WTC11 (cell line): ENCODE data around the gene DCTD. TPM values are rescaled to one million over a fixed set of nuclear protein-coding genes. Genes with fewer than 3 reads are reported as not detected.
A peak's percentile ranks its signal among the peaks of the same experiment; 100 is the strongest.
"Not testable (repeated sequence)": the region's sequence is repeated elsewhere in the genome, so short reads cannot be mapped to it uniquely, and the experiment has no call there.

Source experiments
- ATAC-seq: fragments of 200-7000 bp; cut with Tn5 transposase; 2 replicates; pipeline ENCODE4 v1.10.0; 2021; ENCODE audit warnings: mild to moderate bottlenecking, moderate library complexity
- CTCF ChIA-PET: fragments of 300-600 bp; sonication (Branson Sonifier 250); formaldehyde crosslinking; loops from one replicate; lab custom pipeline; 2021; ENCODE audit warnings: antibody characterized with exemption; lab: Charles Lee
- POLR2A ChIA-PET: fragments of 350-600 bp; sonication (Branson Sonifier 250); formaldehyde crosslinking; loops from one replicate; lab custom pipeline; 2021; ENCODE audit warnings: antibody characterized with exemption; lab: Charles Lee
- DNase-seq: peaks from one replicate; pipeline ENCODE4 v3.0.0; 2021; ENCODE audit warnings: low spot score
- H3K27ac Mint-ChIP-seq: 2 replicates; pipeline ENCODE4 v1.8.0; 2021; ENCODE audit warnings: mixed read lengths
- H3K27me3 Mint-ChIP-seq: 2 replicates; pipeline ENCODE4 v1.8.0; 2021; ENCODE audit warnings: low read depth, mild to moderate bottlenecking, moderate library complexity, mixed read lengths
- H3K36me3 Mint-ChIP-seq: 2 replicates; pipeline ENCODE4 v1.8.0; 2021; ENCODE audit warnings: mixed read lengths
- H3K4me1 Mint-ChIP-seq: 2 replicates; pipeline ENCODE4 v1.8.0; 2022; ENCODE audit warnings: mixed read lengths
- H3K4me3 Mint-ChIP-seq: 2 replicates; pipeline ENCODE4 v1.8.0; 2021; ENCODE audit warnings: mild to moderate bottlenecking, moderate library complexity, mixed read lengths
- H3K9me3 Mint-ChIP-seq: 2 replicates; pipeline ENCODE4 v1.8.0; 2021; ENCODE audit warnings: mixed read lengths
- CBFB ChIP-seq: sonication (generic); formaldehyde crosslinking; IDR thresholded peaks from 2 replicates; pipeline ENCODE4 v1.8.1; 2022; ENCODE audit warnings: mild to moderate bottlenecking, low read depth, missing genetic modification reagents
- CDX4 ChIP-seq: fragments of 250-450 bp; sonication (Bioruptor Pico); IDR thresholded peaks from 2 replicates; pipeline ENCODE4 v1.9.0; 2021; ENCODE audit warnings: moderate library complexity, mild to moderate bottlenecking, inconsistent platforms, borderline replicate concordance
- ELF4 ChIP-seq: sonication (generic); formaldehyde crosslinking; IDR thresholded peaks from 2 replicates; pipeline ENCODE4 v1.8.1; 2022; ENCODE audit warnings: low read depth, mild to moderate bottlenecking, moderate library complexity, missing genetic modification reagents
- FOXK1 ChIP-seq: sonication (generic); formaldehyde crosslinking; IDR thresholded peaks from 2 replicates; pipeline ENCODE4 v1.8.0; 2022; ENCODE audit warnings: mild to moderate bottlenecking, moderate library complexity, missing genetic modification reagents
- SP1 ChIP-seq: sonication (generic); formaldehyde crosslinking; conservative IDR thresholded peaks from 2 replicates; pipeline ENCODE4 v1.8.1; 2022; ENCODE audit warnings: missing genetic modification reagents
- ZNF121 ChIP-seq: sonication (generic); formaldehyde crosslinking; IDR thresholded peaks from 2 replicates; pipeline ENCODE4 v1.8.0; 2023; ENCODE audit warnings: missing genetic modification reagents
- ZNF138 ChIP-seq: sonication (generic); formaldehyde crosslinking; conservative IDR thresholded peaks from 2 replicates; pipeline ENCODE4 v1.8.1; 2022; ENCODE audit warnings: mild to moderate bottlenecking, moderate library complexity, missing genetic modification reagents
- ZNF281 ChIP-seq: sonication (generic); formaldehyde crosslinking; IDR thresholded peaks from 2 replicates; pipeline ENCODE4 v1.8.0; 2023; ENCODE audit warnings: mild to moderate bottlenecking, missing genetic modification reagents
- ZNF416 ChIP-seq: fragments of 250-450 bp; sonication (Bioruptor Pico); IDR thresholded peaks from 2 replicates; pipeline ENCODE4 v1.9.0; 2021; ENCODE audit warnings: mild to moderate bottlenecking, inconsistent platforms
- ZNF532 ChIP-seq: fragments of 250-450 bp; sonication (Bioruptor Pico); IDR thresholded peaks from 2 replicates; pipeline ENCODE4 v1.9.0; 2021; ENCODE audit warnings: mild to moderate bottlenecking, borderline replicate concordance
- total RNA-seq: library from RNA; stranded (reverse); gene quantifications from 3 replicates; pipeline ENCODE4 v1.2.3, GENCODE V29; 2021

DCTD gene
- total RNA-seq, 1 experiment from 2014 or later: 56.8 TPM

GRCh38 chr4:182904211-182904761 lies 12.9 kb downstream of the DCTD start:
- peak; percentile 48; the same call in 1 of the 2 replicates for ATAC-seq
- no peak overlapping the region for H3K4me3 Mint-ChIP-seq
- POLR2A ChIA-PET: no interaction called here

GRCh38 chr4:182903013-182903412 lies 14.2 kb downstream of the DCTD start:
- CTCF ChIA-PET: no interaction called here
- no peak for ATAC-seq

More at GRCh38 chr4:182904211-182904761, 12.9 kb downstream of the DCTD start:
- peak overlapping the region; percentile 19 for H3K27ac Mint-ChIP-seq
- H3K36me3 Mint-ChIP-seq: peaks cover 32% of the 10 kb centered on the region
- DNase-seq: no peak
- CTCF ChIA-PET: interaction anchor here (0.7 to 1.8 kb wide), 4 partner anchors 9 to 503 kb away, joined by 3 to 5 read pairs (median 3); no protein-coding TSS in a partner anchor
- TF ChIP-seq SP1 (CRISPR knock-in tag) (no peak), ZNF281 (no peak), FOXK1 (no peak)
- H3K4me1 Mint-ChIP-seq: peaks cover 4% of the 10 kb centered on the region; the same call in 1 of the 2 replicates
- H3K9me3 Mint-ChIP-seq: no peaks in the 10 kb centered on the region
- H3K27me3 Mint-ChIP-seq: no peaks in the 10 kb centered on the region

GRCh38 chr4:182901337-182901736 lies 15.8 kb downstream of the DCTD start:
- ATAC-seq: no peak
- ChIA-PET POLR2A (no interaction called here), CTCF (interaction anchor here (0.7 kb wide), 1 partner anchor 9 kb away, joined by 3 read pairs; no protein-coding TSS in a partner anchor)
- Mint-ChIP-seq H3K9me3 (no peaks in the 10 kb centered on the region), H3K36me3 (peaks cover 24% of the 10 kb centered on the region), H3K4me1 (peaks cover 8% of the 10 kb centered on the region; the same call in 1 of the 2 replicates), H3K27me3 (no peaks in the 10 kb centered on the region), H3K27ac (no peak overlapping the region), H3K4me3 (no peak overlapping the region)
- TF ChIP-seq ZNF138 (CRISPR knock-in tag): no peak
- TF ChIP-seq ZNF532 (CRISPR knock-in tag): no peak
- TF ChIP-seq ELF4 (CRISPR knock-in tag): no peak
- no peak for TF ChIP-seq ZNF416 (CRISPR knock-in tag)
- no peak for TF ChIP-seq CDX4 (CRISPR knock-in tag)
- DNase-seq: no peak

More at GRCh38 chr4:182903013-182903412, 14.2 kb downstream of the DCTD start:
- peaks cover 4% of the 10 kb centered on the region; the same call in 1 of the 2 replicates for H3K4me1 Mint-ChIP-seq
- POLR2A ChIA-PET: no interaction called here
- no peak for TF ChIP-seq CBFB (CRISPR knock-in tag)
- TF ChIP-seq, all 79 proteins: peak for 0
- DNase-seq: no peak
- no peaks in the 10 kb centered on the region for H3K9me3 Mint-ChIP-seq
- no peak overlapping the region for H3K27ac Mint-ChIP-seq
- no peak overlapping the region for H3K4me3 Mint-ChIP-seq
- no peaks in the 10 kb centered on the region for H3K27me3 Mint-ChIP-seq
- peaks cover 30% of the 10 kb centered on the region for H3K36me3 Mint-ChIP-seq

GRCh38 chr4:182900021-182900420 lies 17.2 kb downstream of the DCTD start:
- not testable (repeated sequence) for DNase-seq, ATAC-seq
- 0 out of 2 replicates have a peak, but pooled peaks have one; percentile 14 for TF ChIP-seq ZNF121 (CRISPR knock-in tag)
- TF ChIP-seq, all 79 proteins: peak for 1; not testable (repeated sequence) for 78
- H3K27me3 Mint-ChIP-seq, POLR2A ChIA-PET, H3K4me1 Mint-ChIP-seq, H3K4me3 Mint-ChIP-seq, H3K27ac Mint-ChIP-seq, H3K9me3 Mint-ChIP-seq: not testable (repeated sequence)
- CTCF ChIA-PET: interaction anchor here (0.5 kb wide), 1 partner anchor 8 kb away, joined by 4 read pairs; no protein-coding TSS in a partner anchor
- peaks cover 27% of the 10 kb centered on the region for H3K36me3 Mint-ChIP-seq
